PC-3 (cell line): Measurements from ENCODE around the gene FCN3. TPM values are rescaled to one million over a fixed set of nuclear protein-coding genes. Genes with fewer than 3 reads are reported as not detected.
A peak's percentile ranks its signal among the peaks of the same experiment; 100 is the strongest.

Experiments
- ATAC-seq: fragments of 200-7000 bp; cut with Tn5 transposase; 2 replicates; pipeline ENCODE4 v1.9.1; 2020; ENCODE audit warnings: mild to moderate bottlenecking, moderate library complexity
- BruUV-seq: library from RNA; stranded (reverse); fragments of 400-500 nt; replicated peaks from 2 replicates; lab custom pipeline; 2021; lab: Mats Ljungman, UMichigan
- CTCF ChIA-PET: fragments of 300-600 bp; sonication (Branson Sonifier 250); formaldehyde crosslinking; loops from one replicate; lab custom pipeline; 2022; ENCODE audit warnings: antibody characterized with exemption; lab: Charles Lee
- POLR2A ChIA-PET: fragments of 300-600 bp; sonication (Branson Sonifier 250); formaldehyde crosslinking; loops from one replicate; lab custom pipeline; 2022; ENCODE audit warnings: antibody characterized with exemption; ENCODE audit not compliant: unreplicated experiment; lab: Charles Lee
- DNase-seq: peaks from one replicate; pipeline ENCODE4 v3.0.0-alpha.2; 2015
- H2AFZ ChIP-seq: fragments of 300-600 bp; sonication (generic); 2 replicates; pipeline ENCODE4 v1.6.0; 2016; ENCODE audit warnings: antibody characterized with exemption, low read length
- H3F3A ChIP-seq: fragments of 300-600 bp; sonication (generic); one replicate; pipeline ENCODE4 v1.6.0; 2017; ENCODE audit warnings: antibody characterized with exemption, low read length, control low read depth, mild to moderate bottlenecking; ENCODE audit not compliant: unreplicated experiment
- H3K27ac ChIP-seq: fragments of 300-600 bp; sonication (generic); 2 replicates; pipeline ENCODE4 v1.5.1; 2016; ENCODE audit warnings: mild to moderate bottlenecking, low read length
- H3K27me3 ChIP-seq: fragments of 300-600 bp; sonication (generic); 2 replicates; pipeline ENCODE4 v1.6.1; 2016; ENCODE audit warnings: low read length, mixed read lengths
- H3K36me3 ChIP-seq: fragments of 300-600 bp; sonication (generic); 2 replicates; pipeline ENCODE4 v1.6.1; 2016; ENCODE audit warnings: low read depth, mixed run types, low read length, mixed read lengths
- H3K4me1 ChIP-seq: fragments of 300-600 bp; sonication (generic); 2 replicates; pipeline ENCODE4 v1.5.1; 2016; ENCODE audit warnings: low read length; ENCODE audit not compliant: insufficient read depth
- H3K4me2 ChIP-seq: fragments of 300-600 bp; sonication (generic); 2 replicates; pipeline ENCODE4 v1.6.0; 2016; ENCODE audit warnings: low read length
- H3K4me3 ChIP-seq: fragments of 300-600 bp; sonication (generic); 2 replicates; pipeline ENCODE4 v1.5.1; 2016; ENCODE audit warnings: mild to moderate bottlenecking, low read length, mixed read lengths
- H3K79me2 ChIP-seq: fragments of 300-600 bp; sonication (generic); 2 replicates; pipeline ENCODE4 v1.6.1; 2017; ENCODE audit warnings: low read length, mixed read lengths
- H3K9ac ChIP-seq: fragments of 300-600 bp; sonication (generic); 2 replicates; pipeline ENCODE4 v1.6.0; 2016; ENCODE audit warnings: mild to moderate bottlenecking, low read length
- H3K9me2 ChIP-seq: fragments of 300-600 bp; sonication (generic); replicated peaks from 2 replicates; pipeline ENCODE4 v1.6.1; 2016; ENCODE audit warnings: mixed run types, low read length, mixed read lengths
- H3K9me3 ChIP-seq: fragments of 300-600 bp; sonication (generic); 2 replicates; pipeline ENCODE4 v1.6.1; 2016; ENCODE audit warnings: low read length, mixed read lengths
- H4K20me1 ChIP-seq: fragments of 300-600 bp; sonication (generic); 2 replicates; pipeline ENCODE4 v1.6.1; 2016; ENCODE audit warnings: low read length, mixed read lengths
- CTCF ChIP-seq: fragments of 300-600 bp; sonication (generic); conservative IDR thresholded peaks from 2 replicates; pipeline ENCODE4 v1.5.1; 2017; ENCODE audit warnings: antibody characterized with exemption, low read depth, mild to moderate bottlenecking, low read length
- EZH2 ChIP-seq: fragments of 300-600 bp; sonication (generic); IDR thresholded peaks from one replicate; pipeline ENCODE4 v1.6.1; 2017; ENCODE audit warnings: antibody characterized with exemption, mild to moderate bottlenecking, low read length; ENCODE audit not compliant: unreplicated experiment
- EZH2phosphoT487 ChIP-seq: fragments of 300-600 bp; sonication (generic); IDR thresholded peaks from 2 replicates; pipeline ENCODE4 v1.6.1; 2018; ENCODE audit warnings: mild to moderate bottlenecking, antibody characterized with exemption, low read length, borderline replicate concordance
- intact Hi-C: fragments of 100-400 bp; cut with micrococcal nuclease; formaldehyde crosslinking; loops from 2 replicates; pipeline ENCODE4 v1.9.0; 2023
- total RNA-seq: library from RNA; depleted of rRNA; stranded (reverse); fragments of >200 nt; gene quantifications from 2 replicates; pipeline ENCODE4 v1.2.3, GENCODE V29; 2014

The FCN3 gene
- total RNA-seq, 1 experiment from 2014 or later, result not detected

- H3K9me2 ChIP-seq, result no peaks in the 10 kb centered on the region
- H3K4me2 ChIP-seq, result no peak overlapping the region
- no peaks in the 10 kb centered on the region for H3K27me3 ChIP-seq
- H4K20me1 ChIP-seq, result no peaks in the 10 kb centered on the region
- H3K4me1 ChIP-seq, result peaks cover 17% of the 10 kb centered on the region
- peak; percentile 70 for DNase-seq
- intact Hi-C loops, result loop anchor here (5.0 to 10.0 kb wide), 2 partner anchors 138 to 191 kb away; no protein-coding TSS in a partner anchor
- peak; percentile 54 for ATAC-seq
- ChIA-PET POLR2A (no interaction called here), CTCF (interaction anchor here (0.5 to 0.7 kb wide), 6 partner anchors 20 to 309 kb away, joined by 3 to 5 read pairs (median 3); partner anchors contain the start of gene FAM76A)
- H3K9me3 ChIP-seq, result no peaks in the 10 kb centered on the region
- no TSS peak for BruUV-seq
- no peak overlapping the region for H3K27ac ChIP-seq
- H3F3A ChIP-seq, result peaks cover 5% of the 10 kb centered on the region
- peaks cover 9% of the 10 kb centered on the region; the same call in 1 of the 2 replicates for H3K79me2 ChIP-seq
- no peak overlapping the region for H2AFZ ChIP-seq
- no peak overlapping the region for H3K9ac ChIP-seq
- peak; percentile 87 for TF ChIP-seq CTCF
- TF ChIP-seq EZH2phosphoT487, result no peak
- no peak for TF ChIP-seq EZH2
- no peak overlapping the region for H3K4me3 ChIP-seq
- peaks cover 62% of the 10 kb centered on the region for H3K36me3 ChIP-seq
These were observed 41.9 kb upstream of the FCN3 start for GRCh38 chr1:27416387-27417111.

GRCh38 chr1:27414091-27414490 is 39.5 kb upstream of the FCN3 start:
- H3K9me3 ChIP-seq, result no peaks in the 10 kb centered on the region
- H3F3A ChIP-seq, result peaks cover 5% of the 10 kb centered on the region
- POLR2A ChIA-PET, result no interaction called here
- BruUV-seq, result no TSS peak
- no peaks in the 10 kb centered on the region for H4K20me1 ChIP-seq
- DNase-seq (no peak), ATAC-seq (no peak)
- H3K9me2 ChIP-seq, result no peaks in the 10 kb centered on the region
- CTCF ChIA-PET, result no interaction called here
- H3K4me3 ChIP-seq, result no peak overlapping the region
- no peaks in the 10 kb centered on the region for H3K27me3 ChIP-seq
- H3K79me2 ChIP-seq, result no peaks in the 10 kb centered on the region; the same call in 1 of the 2 replicates
- H3K4me2 ChIP-seq, result no peak overlapping the region
- H3K36me3 ChIP-seq, result peaks cover 77% of the 10 kb centered on the region
- H3K27ac ChIP-seq, result no peak overlapping the region
- TF ChIP-seq CTCF (no peak), EZH2phosphoT487 (no peak), EZH2 (no peak)
- H3K4me1 ChIP-seq, result peaks cover 13% of the 10 kb centered on the region
- no peak overlapping the region for H3K9ac ChIP-seq
- H2AFZ ChIP-seq, result no peak overlapping the region
- intact Hi-C loops, result loop anchor here (10.0 kb wide), 1 partner anchor 141 kb away; no protein-coding TSS in a partner anchor

DNA sequence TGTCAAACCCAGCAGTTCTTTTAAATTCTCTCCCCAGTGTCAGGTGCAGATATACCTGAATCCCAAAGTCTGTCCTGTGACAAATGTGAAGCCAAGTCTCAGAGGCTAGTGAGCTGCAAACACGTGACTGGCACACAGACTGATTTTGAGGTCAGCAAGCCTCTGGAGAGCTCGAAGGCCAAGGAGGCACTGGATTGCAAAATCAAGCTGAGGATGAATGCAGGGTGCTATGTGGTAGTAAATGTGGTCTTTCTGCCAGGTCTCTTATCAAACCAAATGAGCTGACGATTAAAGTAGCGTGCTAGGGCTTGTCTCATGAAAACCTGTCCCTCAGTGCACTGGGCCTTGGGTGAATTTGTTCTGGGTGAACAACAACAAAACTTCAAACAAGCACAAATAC is 38.4 kb upstream of the FCN3 start:
- ATAC-seq, result no peak
- H3K4me3 ChIP-seq, result no peak overlapping the region
- no peaks in the 10 kb centered on the region for H4K20me1 ChIP-seq
- no peak overlapping the region for H3K4me2 ChIP-seq
- no peaks in the 10 kb centered on the region for H3K27me3 ChIP-seq
- H3K79me2 ChIP-seq, result no peaks in the 10 kb centered on the region; the same call in 1 of the 2 replicates
- intact Hi-C loops, result loop anchor here (10.0 kb wide), 1 partner anchor 142 kb away; no protein-coding TSS in a partner anchor
- BruUV-seq, result no TSS peak
- TF ChIP-seq EZH2phosphoT487 (no peak), CTCF (no peak), EZH2 (no peak)
- no peak overlapping the region for H2AFZ ChIP-seq
- ChIA-PET POLR2A (interaction anchor here (0.5 kb wide), 1 partner anchor 91 kb away, joined by 13 read pairs; no protein-coding TSS in a partner anchor), CTCF (no interaction called here)
- no peak for DNase-seq
- H3K27ac ChIP-seq, result no peak overlapping the region
- H3F3A ChIP-seq, result peaks cover 4% of the 10 kb centered on the region
- H3K9me2 ChIP-seq, result no peaks in the 10 kb centered on the region
- H3K4me1 ChIP-seq, result peaks cover 2% of the 10 kb centered on the region
- no peaks in the 10 kb centered on the region for H3K9me3 ChIP-seq
- peaks cover 82% of the 10 kb centered on the region for H3K36me3 ChIP-seq
- H3K9ac ChIP-seq, result no peak overlapping the region
